ENCODE results near the gene CCDC188. TPM values are rescaled to one million over a fixed set of nuclear protein-coding genes. Genes with fewer than 3 reads are reported as not detected.
A peak's percentile ranks its signal among the peaks of the same experiment; 100 is the strongest.

Gene CCDC188
- total and polyA plus RNA-seq, 9 of the 15 experiments (the other 6 are each of a cell fraction or from before 2014, with no cell fraction given), result not detected

DNA sequence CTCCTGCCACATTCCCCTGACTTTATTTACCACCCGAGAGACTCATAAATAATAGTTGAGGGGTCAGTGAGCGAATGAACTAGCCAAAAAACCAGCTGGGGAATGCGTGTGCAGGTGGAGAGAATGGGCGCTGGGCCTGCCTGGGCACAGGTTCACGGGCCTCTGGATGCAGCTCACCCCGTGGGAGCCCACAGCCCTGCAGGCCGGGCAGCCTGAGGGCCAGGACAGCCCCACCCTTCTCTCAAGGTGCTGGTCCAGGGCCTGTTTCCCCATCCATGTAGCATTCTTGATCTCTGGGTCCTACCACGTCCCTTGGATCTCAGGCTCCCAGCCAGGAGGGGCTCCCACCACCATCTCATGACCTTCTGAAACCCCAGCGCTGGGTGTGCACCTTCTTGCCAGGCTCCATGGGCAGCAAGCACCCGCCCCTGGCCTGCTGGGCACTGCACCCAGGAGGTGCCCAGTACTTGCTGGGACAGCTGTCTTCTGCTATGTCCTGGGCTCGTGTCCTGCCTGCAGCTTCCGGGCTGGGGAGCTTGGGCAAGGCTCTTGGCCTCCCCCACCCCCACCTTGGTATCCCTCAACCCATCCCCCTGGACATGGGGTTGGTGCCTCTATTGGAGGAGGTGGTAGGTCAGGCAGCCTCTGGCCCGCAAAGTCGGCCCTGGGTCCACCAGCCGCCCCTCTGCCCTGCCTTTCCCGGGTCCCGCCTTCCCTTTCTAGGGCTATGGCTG, 43.1 kb upstream of the CCDC188 start (continued):
- 0 out of 2 replicates have a peak, but pooled peaks have one; percentile 11 for TF ChIP-seq E2F3 (CRISPR knock-in tag; IDR thresholded peaks at IDR 0.05)
- no peak for TF ChIP-seq ZNF398 (CRISPR knock-in tag; IDR thresholded peaks at IDR 0.05)
- TF ChIP-seq ZNF740 (CRISPR knock-in tag; IDR thresholded peaks at IDR 0.05), result 0 out of 2 replicates have a peak, but pooled peaks have one; percentile 9
- TF ChIP-seq ZNF740 (tag; IDR thresholded peaks at IDR 0.05), result no peak
- TF ChIP-seq ELK1 (CRISPR knock-in tag; IDR thresholded peaks at IDR 0.05), result no peak
- no peak for TF ChIP-seq IFI16 (CRISPR knock-in tag; IDR thresholded peaks at IDR 0.05)
- TF ChIP-seq TEAD4 (IDR thresholded peaks at IDR 0.05; ENCODE audit: low read length), result no peak
- peak; percentile 73; the same call in 1 of the 2 replicates for TF ChIP-seq TEAD4 (CRISPR knock-in tag; IDR thresholded peaks at IDR 0.05; ENCODE audit: borderline replicate concordance)
- TF ChIP-seq ZNF449 (CRISPR knock-in tag; IDR thresholded peaks at IDR 0.05), result no peak
- TF ChIP-seq EP400 (IDR thresholded peaks at IDR 0.05), result no peak
- no peak for TF ChIP-seq DDX20 (tag; IDR thresholded peaks at IDR 0.05; ENCODE audit: low read depth)
- TF ChIP-seq CBX3 (IDR thresholded peaks at IDR 0.05; ENCODE audit: borderline replicate concordance in 1 of 2, low read length in 2 of 2), result no peak
- no peak for TF ChIP-seq THRA (IDR thresholded peaks at IDR 0.05)
- TF ChIP-seq, protein P1, sequence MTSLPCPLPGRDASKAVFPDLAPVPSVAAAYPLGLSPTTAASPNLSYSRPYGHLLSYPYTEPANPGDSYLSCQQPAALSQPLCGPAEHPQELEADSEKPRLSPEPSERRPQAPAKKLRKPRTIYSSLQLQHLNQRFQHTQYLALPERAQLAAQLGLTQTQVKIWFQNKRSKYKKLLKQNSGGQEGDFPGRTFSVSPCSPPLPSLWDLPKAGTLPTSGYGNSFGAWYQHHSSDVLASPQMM (CRISPR knock-in tag; IDR thresholded peaks at IDR 0.05), result no peak
- TF ChIP-seq ZNF277 (CRISPR knock-in tag; IDR thresholded peaks at IDR 0.05; ENCODE audit: borderline replicate concordance), result no peak
- TF ChIP-seq KDM1A (IDR thresholded peaks at IDR 0.05), result no peak
